HL-60/S4 (cell line): ENCODE results near the gene RFX2.

Source experiments
- in situ Hi-C: fragments of 300-500 bp; cut with MboI; formaldehyde crosslinking; loops from 2 replicates; pipeline ENCODE4 v1.14.3; 2022; ENCODE audit warnings: low sequenced_read_pairs

RFX2 gene

GRCh38 chr19:5947435-5947834 is 162.9 kb downstream of the RFX2 start:
- in situ Hi-C loops, result no loop called here

DNA sequence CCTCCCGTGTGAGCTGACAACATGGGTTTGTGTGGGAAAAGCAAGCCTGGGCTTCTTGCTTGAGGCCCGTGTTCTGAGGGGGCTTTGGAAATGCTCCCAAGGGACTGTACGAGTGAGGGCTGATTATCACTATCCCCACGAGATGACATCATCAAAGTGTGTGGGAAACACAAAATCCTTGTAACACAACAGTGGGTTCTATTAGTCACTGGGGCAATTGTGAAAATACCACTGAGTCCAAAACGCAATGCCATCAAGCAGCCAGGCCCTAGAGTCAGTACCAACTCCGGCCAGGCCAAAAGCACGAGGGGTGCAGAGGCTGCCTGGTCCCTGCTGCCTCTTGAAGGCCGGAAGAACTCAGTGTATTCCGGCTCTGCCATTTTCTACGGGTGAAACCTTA is 166.7 kb downstream of the RFX2 start:
- in situ Hi-C loops, result no loop called here
